PC-9 (cell line): Measurements from ENCODE around the gene RUVBL2.

Experiments
- EZH2 ChIP-seq: fragments of 200-600 bp; sonication (generic); IDR thresholded peaks from 2 replicates; pipeline ENCODE4 v1.8.0; 2017; ENCODE audit warnings: antibody characterized with exemption, low read depth
- TF ChIP-seq, protein P1 (sequence below): fragments of 200-600 bp; sonication (generic); conservative IDR thresholded peaks from 2 replicates; pipeline ENCODE4 v1.6.1; 2017; ENCODE audit warnings: mixed run types, antibody characterized with exemption, mild to moderate bottlenecking, moderate library complexity

DNA sequence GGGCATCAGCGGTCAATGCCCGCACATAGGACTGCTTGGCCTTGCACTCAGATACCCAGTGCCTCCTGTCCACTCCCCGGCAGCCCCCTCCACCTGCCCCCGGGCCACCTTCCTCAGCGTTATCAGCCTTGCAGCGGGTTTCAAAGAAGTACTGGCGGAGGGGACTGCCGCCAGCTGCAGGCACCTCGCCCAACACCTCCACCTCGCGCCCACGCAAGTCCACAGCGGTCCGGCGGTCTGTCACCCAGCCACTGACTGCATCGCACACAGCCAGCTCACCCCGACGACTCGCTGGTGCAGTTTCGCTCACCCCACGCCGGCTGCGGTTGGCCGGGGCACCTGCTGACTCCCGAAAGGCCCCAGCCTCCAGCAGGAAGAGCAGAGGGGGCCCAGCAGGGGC, 67.8 kb downstream of the RUVBL2 start:
- TF ChIP-seq, protein P1, sequence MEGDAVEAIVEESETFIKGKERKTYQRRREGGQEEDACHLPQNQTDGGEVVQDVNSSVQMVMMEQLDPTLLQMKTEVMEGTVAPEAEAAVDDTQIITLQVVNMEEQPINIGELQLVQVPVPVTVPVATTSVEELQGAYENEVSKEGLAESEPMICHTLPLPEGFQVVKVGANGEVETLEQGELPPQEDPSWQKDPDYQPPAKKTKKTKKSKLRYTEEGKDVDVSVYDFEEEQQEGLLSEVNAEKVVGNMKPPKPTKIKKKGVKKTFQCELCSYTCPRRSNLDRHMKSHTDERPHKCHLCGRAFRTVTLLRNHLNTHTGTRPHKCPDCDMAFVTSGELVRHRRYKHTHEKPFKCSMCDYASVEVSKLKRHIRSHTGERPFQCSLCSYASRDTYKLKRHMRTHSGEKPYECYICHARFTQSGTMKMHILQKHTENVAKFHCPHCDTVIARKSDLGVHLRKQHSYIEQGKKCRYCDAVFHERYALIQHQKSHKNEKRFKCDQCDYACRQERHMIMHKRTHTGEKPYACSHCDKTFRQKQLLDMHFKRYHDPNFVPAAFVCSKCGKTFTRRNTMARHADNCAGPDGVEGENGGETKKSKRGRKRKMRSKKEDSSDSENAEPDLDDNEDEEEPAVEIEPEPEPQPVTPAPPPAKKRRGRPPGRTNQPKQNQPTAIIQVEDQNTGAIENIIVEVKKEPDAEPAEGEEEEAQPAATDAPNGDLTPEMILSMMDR, result no peak
- no peak for TF ChIP-seq EZH2
